Neural cell (in vitro differentiated cells): ENCODE data around the gene IL11. TPM values are rescaled to one million over a fixed set of nuclear protein-coding genes. Genes with fewer than 3 reads are reported as not detected.

Source experiments
- H2AFZ ChIP-seq: fragments of 200-600, 300-800 bp; sonication (generic), shearing (Covaris generic); 2 replicates; pipeline ENCODE4 v1.6.0; 2014; ENCODE audit warnings: low read depth, mild to moderate bottlenecking, antibody characterized with exemption, low read length, moderate library complexity
- H3F3A ChIP-seq: fragments of 200-600 bp; shearing (Covaris generic); 2 replicates; pipeline ENCODE4 v1.6.1; 2016; ENCODE audit warnings: mild to moderate bottlenecking, moderate library complexity, mixed read lengths, antibody characterized with exemption, low read length; ENCODE audit not compliant: insufficient read depth, poor library complexity, severe bottlenecking
- H3K27ac ChIP-seq: fragments of 200-600, 300-800 bp; sonication (generic), shearing (Covaris generic); 2 replicates; pipeline ENCODE4 v1.5.1; 2014; ENCODE audit warnings: mild to moderate bottlenecking, low read length, moderate library complexity
- H3K27me3 ChIP-seq: fragments of 300-800, 200-600 bp; sonication (generic), shearing (Covaris generic); 2 replicates; pipeline ENCODE4 v1.6.0; 2014; ENCODE audit warnings: mild to moderate bottlenecking, low read depth, low read length, moderate library complexity; ENCODE audit not compliant: insufficient read depth
- H3K36me3 ChIP-seq: fragments of 300-800, 200-600 bp; sonication (generic), shearing (Covaris generic); 2 replicates; pipeline ENCODE4 v1.5.1; 2014; ENCODE audit warnings: mild to moderate bottlenecking, antibody characterized with exemption, low read length, moderate library complexity; ENCODE audit not compliant: insufficient read depth
- H3K4me2 ChIP-seq: fragments of 300-800, 200-600 bp; sonication (generic), shearing (Covaris generic); 2 replicates; pipeline ENCODE4 v1.6.0; 2014; ENCODE audit warnings: mild to moderate bottlenecking, low read length
- H3K4me3 ChIP-seq: fragments of 300-800, 200-600 bp; sonication (generic), shearing (Covaris generic); 2 replicates; pipeline ENCODE4 v1.5.1; 2014; ENCODE audit warnings: mild to moderate bottlenecking, low read length, moderate library complexity
- H3K79me2 ChIP-seq: fragments of 200-600 bp; shearing (Covaris generic); replicated peaks from 2 replicates; pipeline ENCODE4 v1.6.0; 2014; ENCODE audit warnings: mild to moderate bottlenecking, low read length, moderate library complexity; ENCODE audit not compliant: insufficient read depth
- H3K9ac ChIP-seq: fragments of 300-800, 200-600 bp; sonication (generic), shearing (Covaris generic); 2 replicates; pipeline ENCODE4 v1.6.1; 2016; ENCODE audit warnings: mild to moderate bottlenecking, low read length, mixed read lengths
- H3K9me2 ChIP-seq: fragments of 200-600 bp; shearing (Covaris generic); 2 replicates; pipeline ENCODE4 v1.6.1; 2016; ENCODE audit warnings: mild to moderate bottlenecking, low read length, mixed read lengths; ENCODE audit not compliant: insufficient read depth
- H3K9me3 ChIP-seq: fragments of 200-600, 300-800 bp; sonication (generic), shearing (Covaris generic); 2 replicates; pipeline ENCODE4 v1.6.1; 2016; ENCODE audit warnings: mild to moderate bottlenecking, mixed run types, low read length, moderate library complexity, mixed read lengths
- H4K20me1 ChIP-seq: fragments of 200-600 bp; shearing (Covaris generic); 2 replicates; pipeline ENCODE4 v1.6.1; 2016; ENCODE audit warnings: mild to moderate bottlenecking, mixed run types; ENCODE audit not compliant: insufficient read depth
- EP300 ChIP-seq: fragments of 450-650 bp; conservative IDR thresholded peaks from 2 replicates; pipeline ENCODE4 v1.6.1; 2014; ENCODE audit warnings: antibody characterized with exemption, mild to moderate bottlenecking, moderate library complexity; ENCODE audit not compliant: poor library complexity, severe bottlenecking
- MXI1 ChIP-seq: fragments of 450-650 bp; conservative IDR thresholded peaks from 2 replicates; pipeline ENCODE4 v1.6.1; 2014; ENCODE audit warnings: antibody characterized with exemption, mild to moderate bottlenecking; ENCODE audit not compliant: poor library complexity, severe bottlenecking
- POLR2AphosphoS5 ChIP-seq: IDR thresholded peaks from 2 replicates; pipeline ENCODE4 v1.6.1; 2012
- SMC3 ChIP-seq: fragments of 450-650 bp; conservative IDR thresholded peaks from 2 replicates; pipeline ENCODE4 v1.6.1; 2014; ENCODE audit warnings: antibody characterized with exemption, mild to moderate bottlenecking, moderate library complexity; ENCODE audit not compliant: poor library complexity
- TAF1 ChIP-seq: IDR thresholded peaks from 2 replicates; pipeline ENCODE4 v1.6.1; 2012; ENCODE audit warnings: low read depth
- polyA plus RNA-seq: library from polyadenylated mRNA; depleted of rRNA; stranded (reverse); fragments of >200 nt; gene quantifications from 2 replicates; pipeline ENCODE4 v1.2.3, GENCODE V29; 2014
- TF ChIP-seq, protein P1 (sequence below): fragments of 450-650 bp; IDR thresholded peaks from 2 replicates; pipeline ENCODE4 v1.5.1; 2014; ENCODE audit warnings: antibody characterized with exemption, mild to moderate bottlenecking, moderate library complexity; ENCODE audit not compliant: poor library complexity, severe bottlenecking
- TF ChIP-seq, protein P2 (sequence below): IDR thresholded peaks from 2 replicates; pipeline ENCODE4 v1.6.1; 2012; ENCODE audit warnings: borderline replicate concordance

IL11 gene
- polyA plus RNA-seq, 1 donor from 2014 or later: 0.62 TPM

DNA sequence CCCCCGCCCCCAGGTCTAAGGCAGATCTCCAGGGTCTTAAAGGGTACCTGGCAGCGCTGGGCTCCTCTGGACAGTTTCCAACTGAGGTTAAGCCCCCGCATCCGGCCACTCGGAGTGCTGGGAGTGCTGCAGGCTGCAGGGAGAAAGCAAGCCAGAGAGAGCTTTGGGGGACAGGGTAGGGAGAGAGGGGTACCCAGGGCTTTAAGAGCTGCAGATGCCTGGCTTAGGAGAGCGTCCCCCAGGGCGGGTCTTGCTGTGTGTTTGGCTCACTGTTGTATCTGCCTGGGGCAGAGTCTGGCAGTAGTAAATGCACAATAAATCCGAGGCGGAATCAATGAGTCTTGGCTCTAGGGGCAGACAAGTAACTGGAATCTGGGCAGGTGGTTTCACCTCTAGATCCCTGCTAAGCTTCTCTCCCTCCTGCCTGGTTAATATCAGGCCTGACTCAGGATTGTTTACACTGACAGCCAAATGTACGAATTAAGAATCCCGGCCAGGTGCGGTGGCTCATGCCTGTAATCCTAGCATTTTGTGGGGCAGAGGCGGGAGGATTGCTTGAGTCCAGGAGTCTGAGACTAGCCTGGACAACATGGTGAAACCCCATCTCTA, 14.9 kb downstream of the IL11 start:
- Histone ChIP-seq H3K27ac (no peak overlapping the region), H3F3A (no peaks in the 10 kb centered on the region), H3K9ac (no peak overlapping the region), H3K36me3 (no peaks in the 10 kb centered on the region), H3K9me3 (no peaks in the 10 kb centered on the region), H2AFZ (no peak overlapping the region), H3K4me3 (no peak overlapping the region), H4K20me1 (no peaks in the 10 kb centered on the region), H3K27me3 (peaks cover 54% of the 10 kb centered on the region), H3K79me2 (no peaks in the 10 kb centered on the region), H3K9me2 (no peaks in the 10 kb centered on the region), H3K4me2 (no peak overlapping the region)
- no peak for TF ChIP-seq SMC3

DNA sequence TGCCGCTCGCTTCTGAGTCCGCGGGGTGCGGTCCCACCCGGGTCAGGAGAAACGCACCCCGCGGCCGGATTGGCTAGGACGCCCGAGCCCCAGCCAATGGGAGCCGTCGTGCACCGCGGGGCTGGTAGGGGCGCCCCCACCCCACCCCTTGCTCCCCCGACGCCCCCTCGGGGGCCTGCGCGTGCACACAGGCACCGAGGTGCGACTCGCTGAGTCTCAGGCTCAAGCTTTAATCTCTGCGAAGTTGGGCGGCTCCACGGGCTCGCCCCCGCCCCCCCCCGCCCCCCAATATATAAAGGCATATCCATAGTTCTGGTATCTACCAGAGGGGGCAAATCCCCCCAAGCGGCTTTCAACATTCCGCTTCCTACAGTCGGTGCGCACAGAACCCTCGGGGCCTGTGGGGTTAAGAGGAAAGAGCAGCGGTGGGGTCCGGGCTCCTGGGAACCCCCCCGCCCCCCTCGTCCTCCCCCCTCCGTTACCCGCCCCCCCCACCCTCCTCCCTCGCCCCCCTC, 15.5 kb downstream of the IL11 start, which contains the start of gene COX6B2:
Gene COX6B2, minus strand, starts transcription at position 22 of the 515 bp plus-strand sequence. CDS start 198 bp downstream, outside the sequence.
- H3K4me2 ChIP-seq: peak within 1 kb of the TSS; percentile 81
- no peaks in the 10 kb centered on the region for H3K9me3 ChIP-seq
- no peaks in the 10 kb centered on the region for H3K36me3 ChIP-seq
- no peak within 1 kb of the TSS for H3K27ac ChIP-seq
- H3K79me2 ChIP-seq: no peaks in the 10 kb centered on the region
- no peaks in the 10 kb centered on the region for H3K9me2 ChIP-seq
- peak within 1 kb of the TSS; percentile 41 for H3K9ac ChIP-seq
- no peaks in the 10 kb centered on the region for H3F3A ChIP-seq
- H3K4me3 ChIP-seq: peak within 1 kb of the TSS; percentile 71
- H2AFZ ChIP-seq: no peak within 1 kb of the TSS
- TF ChIP-seq POLR2AphosphoS5 (no peak), SMC3 (no peak), TAF1 (no peak)
- TF ChIP-seq, protein P1, sequence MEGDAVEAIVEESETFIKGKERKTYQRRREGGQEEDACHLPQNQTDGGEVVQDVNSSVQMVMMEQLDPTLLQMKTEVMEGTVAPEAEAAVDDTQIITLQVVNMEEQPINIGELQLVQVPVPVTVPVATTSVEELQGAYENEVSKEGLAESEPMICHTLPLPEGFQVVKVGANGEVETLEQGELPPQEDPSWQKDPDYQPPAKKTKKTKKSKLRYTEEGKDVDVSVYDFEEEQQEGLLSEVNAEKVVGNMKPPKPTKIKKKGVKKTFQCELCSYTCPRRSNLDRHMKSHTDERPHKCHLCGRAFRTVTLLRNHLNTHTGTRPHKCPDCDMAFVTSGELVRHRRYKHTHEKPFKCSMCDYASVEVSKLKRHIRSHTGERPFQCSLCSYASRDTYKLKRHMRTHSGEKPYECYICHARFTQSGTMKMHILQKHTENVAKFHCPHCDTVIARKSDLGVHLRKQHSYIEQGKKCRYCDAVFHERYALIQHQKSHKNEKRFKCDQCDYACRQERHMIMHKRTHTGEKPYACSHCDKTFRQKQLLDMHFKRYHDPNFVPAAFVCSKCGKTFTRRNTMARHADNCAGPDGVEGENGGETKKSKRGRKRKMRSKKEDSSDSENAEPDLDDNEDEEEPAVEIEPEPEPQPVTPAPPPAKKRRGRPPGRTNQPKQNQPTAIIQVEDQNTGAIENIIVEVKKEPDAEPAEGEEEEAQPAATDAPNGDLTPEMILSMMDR: no peak
- TF ChIP-seq, protein P2, sequence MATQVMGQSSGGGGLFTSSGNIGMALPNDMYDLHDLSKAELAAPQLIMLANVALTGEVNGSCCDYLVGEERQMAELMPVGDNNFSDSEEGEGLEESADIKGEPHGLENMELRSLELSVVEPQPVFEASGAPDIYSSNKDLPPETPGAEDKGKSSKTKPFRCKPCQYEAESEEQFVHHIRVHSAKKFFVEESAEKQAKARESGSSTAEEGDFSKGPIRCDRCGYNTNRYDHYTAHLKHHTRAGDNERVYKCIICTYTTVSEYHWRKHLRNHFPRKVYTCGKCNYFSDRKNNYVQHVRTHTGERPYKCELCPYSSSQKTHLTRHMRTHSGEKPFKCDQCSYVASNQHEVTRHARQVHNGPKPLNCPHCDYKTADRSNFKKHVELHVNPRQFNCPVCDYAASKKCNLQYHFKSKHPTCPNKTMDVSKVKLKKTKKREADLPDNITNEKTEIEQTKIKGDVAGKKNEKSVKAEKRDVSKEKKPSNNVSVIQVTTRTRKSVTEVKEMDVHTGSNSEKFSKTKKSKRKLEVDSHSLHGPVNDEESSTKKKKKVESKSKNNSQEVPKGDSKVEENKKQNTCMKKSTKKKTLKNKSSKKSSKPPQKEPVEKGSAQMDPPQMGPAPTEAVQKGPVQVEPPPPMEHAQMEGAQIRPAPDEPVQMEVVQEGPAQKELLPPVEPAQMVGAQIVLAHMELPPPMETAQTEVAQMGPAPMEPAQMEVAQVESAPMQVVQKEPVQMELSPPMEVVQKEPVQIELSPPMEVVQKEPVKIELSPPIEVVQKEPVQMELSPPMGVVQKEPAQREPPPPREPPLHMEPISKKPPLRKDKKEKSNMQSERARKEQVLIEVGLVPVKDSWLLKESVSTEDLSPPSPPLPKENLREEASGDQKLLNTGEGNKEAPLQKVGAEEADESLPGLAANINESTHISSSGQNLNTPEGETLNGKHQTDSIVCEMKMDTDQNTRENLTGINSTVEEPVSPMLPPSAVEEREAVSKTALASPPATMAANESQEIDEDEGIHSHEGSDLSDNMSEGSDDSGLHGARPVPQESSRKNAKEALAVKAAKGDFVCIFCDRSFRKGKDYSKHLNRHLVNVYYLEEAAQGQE: no peak
- peaks cover 54% of the 10 kb centered on the region for H3K27me3 ChIP-seq
- H4K20me1 ChIP-seq: no peaks in the 10 kb centered on the region

DNA sequence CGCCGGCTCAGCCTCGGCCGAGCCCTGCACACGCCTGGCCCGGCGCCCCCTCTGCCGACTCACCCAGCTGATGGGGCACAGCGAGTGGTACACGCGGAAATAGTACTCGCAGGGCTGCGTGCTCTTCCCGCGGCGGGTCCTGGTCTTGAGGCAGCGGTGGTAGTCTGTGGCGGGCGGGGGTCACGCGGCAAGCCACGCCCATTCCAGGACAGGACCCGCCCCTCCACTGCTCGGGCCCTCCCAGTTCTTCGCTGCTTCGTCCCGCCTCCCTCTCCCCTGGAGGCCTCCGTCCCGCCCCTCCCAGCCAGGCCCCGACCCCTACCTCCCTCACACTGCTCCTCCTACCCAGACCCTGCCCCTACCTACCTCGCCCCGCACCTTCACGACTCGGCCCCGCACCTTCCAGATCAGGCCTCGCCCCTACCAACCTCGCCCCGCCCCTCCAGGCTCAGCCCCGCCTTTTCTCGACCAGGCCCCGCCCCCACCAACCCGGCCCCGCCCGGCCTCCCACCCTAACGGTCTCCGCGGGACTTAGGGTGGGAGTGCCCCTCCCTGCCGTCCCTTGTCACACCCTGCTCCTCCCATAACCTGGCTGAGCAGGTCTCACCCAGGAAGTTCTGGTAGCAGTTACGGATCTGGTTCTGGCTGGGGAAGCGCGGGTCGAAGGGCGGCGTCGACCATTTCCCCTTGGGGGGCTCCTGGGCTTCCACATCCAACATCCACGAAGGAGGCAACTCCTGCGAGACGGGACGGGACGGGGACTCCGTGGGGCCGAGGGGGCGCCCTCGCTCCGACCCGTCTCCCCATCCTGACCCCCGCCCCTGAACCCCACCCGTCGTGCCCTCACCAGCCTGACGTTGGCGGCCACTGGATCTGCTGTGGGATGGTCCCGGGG, 16.2 kb downstream of the IL11 start:
- H3K4me2 ChIP-seq: peak overlapping the region; percentile 81
- no peak overlapping the region for H3K27ac ChIP-seq
- H3K9me2 ChIP-seq: no peaks in the 10 kb centered on the region
- H3K9me3 ChIP-seq: no peaks in the 10 kb centered on the region
- H3K36me3 ChIP-seq: no peaks in the 10 kb centered on the region
- H3K9ac ChIP-seq: peak overlapping the region; percentile 41
- no peak overlapping the region for H2AFZ ChIP-seq
- H3K4me3 ChIP-seq: peak overlapping the region; percentile 71
- H4K20me1 ChIP-seq: no peaks in the 10 kb centered on the region
- no peaks in the 10 kb centered on the region for H3F3A ChIP-seq
- peaks cover 54% of the 10 kb centered on the region for H3K27me3 ChIP-seq
- H3K79me2 ChIP-seq: no peaks in the 10 kb centered on the region
- TF ChIP-seq, protein P2: no peak
- TF ChIP-seq MXI1: peak; percentile 64
- TF ChIP-seq EP300: no peak
- no peak for TF ChIP-seq POLR2AphosphoS5
- no peak for TF ChIP-seq TAF1
- TF ChIP-seq, protein P1: no peak
